NT2/D1 (cell line): ENCODE measurements around the gene SCN5A.

ENCODE experiments used
- SUZ12 ChIP-seq: IDR thresholded peaks from 2 replicates; pipeline ENCODE4 v1.6.1; 2011; ENCODE audit not compliant: insufficient read length, insufficient read depth; ENCODE audit errors: extremely low read depth
- YY1 ChIP-seq: IDR thresholded peaks from 2 replicates; pipeline ENCODE4 v1.6.1; 2011; ENCODE audit not compliant: insufficient read length, insufficient read depth

GRCh38 chr3:38597502-38598060 lies 51.9 kb downstream of the SCN5A start:
- TF ChIP-seq SUZ12 (no peak), YY1 (no peak)
